B cell (primary cell): Measurements from ENCODE around the gene RAB11FIP5. TPM values are rescaled to one million over a fixed set of nuclear protein-coding genes. Genes with fewer than 3 reads are reported as not detected.

Source experiments
- ATAC-seq: fragments of 200-7000 bp; cut with Tn5 transposase; one replicate; pipeline ENCODE4 v1.10.0; 2021; ENCODE audit warnings: low read depth, mild to moderate bottlenecking, moderate number of reproducible peaks, moderate library complexity
- CTCF ChIA-PET: fragments of 350-600 bp; sonication (Branson Sonifier 250); formaldehyde crosslinking; loops from one replicate; lab custom pipeline; 2021; ENCODE audit warnings: antibody characterized with exemption, inconsistent platforms; lab: Charles Lee
- POLR2A ChIA-PET: fragments of 350-600 bp; sonication (Branson Sonifier 250); formaldehyde crosslinking; loops from one replicate; lab custom pipeline; 2021; ENCODE audit warnings: antibody characterized with exemption; lab: Charles Lee
- DNase-seq: peaks from one replicate; pipeline ENCODE4 v3.0.0; 2013
- H2AFZ ChIP-seq: 2 replicates; pipeline ENCODE4 v1.6.1; 2012; ENCODE audit warnings: mild to moderate bottlenecking, low read depth, low read length; ENCODE audit not compliant: insufficient read depth, poor library complexity, severe bottlenecking
- H3K27ac ChIP-seq, 2 donors: 1 replicate in 1 of 2; 2 replicates in 1 of 2; pipeline ENCODE4 v1.5.1; 2012 to 2013; ENCODE audit warnings: low read length in 2 of 2, mild to moderate bottlenecking in 2 of 2, moderate library complexity in 1 of 2
- H3K27me3 ChIP-seq, 4 experiments: fragments of 200-600 bp in 1 of 4; sonication (generic) in 1 of 4; replicated peaks in 1 of 4; 1 replicate in 2 of 4; 2 replicates in 2 of 4; pipeline versions ENCODE4 v1.6.1 to v1.7.0; 2013 to 2016; ENCODE audit warnings: low read length in 3 of 4, mild to moderate bottlenecking in 2 of 4, mixed read lengths in 1 of 4, moderate library complexity in 1 of 4; ENCODE audit not compliant: insufficient read depth in 4 of 4, control insufficient read depth in 3 of 4; ENCODE audit errors: control extremely low read depth in 1 of 4
- H3K36me3 ChIP-seq, 2 experiments: replicated peaks in 1 of 2; 1 replicate in 1 of 2; 2 replicates in 1 of 2; pipeline versions ENCODE4 v1.6.1 to v1.7.1; 2013; ENCODE audit warnings: low read length in 1 of 2; ENCODE audit not compliant: insufficient read depth in 2 of 2, control insufficient read depth in 1 of 2; ENCODE audit errors: control extremely low read depth in 1 of 2, extremely low read depth in 1 of 2
- H3K4me1 ChIP-seq, 2 donors: fragments of 200-600 bp in 1 of 2; sonication (generic) in 1 of 2; 1 replicate in 1 of 2; 2 replicates in 1 of 2; pipeline versions ENCODE4 v1.5.1 to v1.6.1; 2013 to 2017; ENCODE audit warnings: low read length in 2 of 2; ENCODE audit not compliant: control insufficient read depth in 2 of 2, insufficient read depth in 2 of 2
- H3K4me2 ChIP-seq: replicated peaks from 2 replicates; pipeline ENCODE3; 2012; ENCODE audit warnings: mild to moderate bottlenecking, low read depth, low read length; ENCODE audit not compliant: poor library complexity, severe bottlenecking
- H3K4me3 ChIP-seq, 5 experiments: fragments of 200-600 bp in 1 of 5; sonication (generic) in 1 of 5; 1 replicate in 3 of 5; 2 replicates in 2 of 5; pipeline versions ENCODE4 v1.5.1 to v1.7.0; 2011 to 2016; ENCODE audit warnings: low read length in 4 of 5, mild to moderate bottlenecking in 4 of 5, low read depth in 2 of 5, control low read depth in 1 of 5, moderate library complexity in 1 of 5; ENCODE audit not compliant: insufficient read depth in 1 of 5; ENCODE audit errors: control extremely low read depth in 1 of 5, extremely low read depth in 1 of 5
- H3K79me2 ChIP-seq: fragments of 200-600 bp; sonication (generic); one replicate; pipeline ENCODE4 v1.6.0; 2016; ENCODE audit warnings: low read length; ENCODE audit not compliant: control insufficient read depth, insufficient read depth
- H3K9ac ChIP-seq: fragments of 200-600 bp; sonication (generic); 2 replicates; pipeline ENCODE4 v1.6.1; 2017; ENCODE audit warnings: mild to moderate bottlenecking, low read length, moderate library complexity
- H3K9me3 ChIP-seq, 3 donors: one replicate each; pipeline versions ENCODE4 v1.6.1 to v1.7.1; 2013; ENCODE audit warnings: low read length in 2 of 3; ENCODE audit not compliant: control insufficient read depth in 2 of 3, insufficient read depth in 1 of 3; ENCODE audit errors: control extremely low read depth in 1 of 3
- H4K20me1 ChIP-seq: 2 replicates; pipeline ENCODE4 v1.6.0; 2012; ENCODE audit warnings: mild to moderate bottlenecking, low read length; ENCODE audit not compliant: insufficient read depth, control insufficient read depth, poor library complexity, severe bottlenecking
- H3K27ac Mint-ChIP-seq: one replicate; pipeline ENCODE4 v1.8.0; 2021; ENCODE audit warnings: mixed read lengths
- H3K27me3 Mint-ChIP-seq: one replicate; pipeline ENCODE4 v1.8.0; 2021; ENCODE audit warnings: mixed read lengths
- H3K4me1 Mint-ChIP-seq: one replicate; pipeline ENCODE4 v1.8.0; 2021; ENCODE audit warnings: mixed read lengths
- H3K4me3 Mint-ChIP-seq: one replicate; pipeline ENCODE4 v1.8.0; 2021; ENCODE audit warnings: mixed read lengths
- H3K9me3 Mint-ChIP-seq: one replicate; pipeline ENCODE4 v1.8.0; 2022; ENCODE audit warnings: mixed read lengths; ENCODE audit not compliant: insufficient read depth
- EZH2 ChIP-seq: IDR thresholded peaks from 2 replicates; pipeline ENCODE4 v1.6.1; 2012; ENCODE audit warnings: borderline replicate concordance, low read depth, mild to moderate bottlenecking, moderate library complexity, low read length; ENCODE audit not compliant: insufficient read depth, poor library complexity, severe bottlenecking
- WGBS: methylation state at CpG from one replicate; pipeline ENCODE4 v1.1.5; 2013; ENCODE audit warnings: missing lambda C conversion rate; ENCODE audit not compliant: insufficient coverage; 5-methylcytosine and 5-hydroxymethylcytosine counted together
- intact Hi-C: fragments of 100-400 bp; cut with micrococcal nuclease; formaldehyde crosslinking; loops from one replicate; pipeline ENCODE4 v1.10.0; 2022
- polyA plus RNA-seq: library from polyadenylated mRNA; depleted of rRNA; stranded (reverse); fragments of >200 nt; gene quantifications from 2 replicates; pipeline ENCODE4 v1.2.3, GENCODE V29; 2012
- total RNA-seq, 2 donors: library from RNA; stranded (reverse); fragments of 120-200 nt in 1 of 2; gene quantifications; 1 replicate in 1 of 2; 2 replicates in 1 of 2; pipeline versions ENCODE4 v1.2.3 to v1.2.4, GENCODE V29; 2013 to 2022
- TF ChIP-seq, protein P1 (sequence below): fragments of 200-600 bp; IDR thresholded peaks from one replicate; pipeline ENCODE4 v1.8.0; 2022; ENCODE audit warnings: antibody characterized with exemption, mild to moderate bottlenecking

Gene RAB11FIP5
- total and polyA plus RNA-seq, 2 donors (not counting 1 experiment from before 2014, with no cell fraction given), result 1.7 to 4.6 TPM

DNA sequence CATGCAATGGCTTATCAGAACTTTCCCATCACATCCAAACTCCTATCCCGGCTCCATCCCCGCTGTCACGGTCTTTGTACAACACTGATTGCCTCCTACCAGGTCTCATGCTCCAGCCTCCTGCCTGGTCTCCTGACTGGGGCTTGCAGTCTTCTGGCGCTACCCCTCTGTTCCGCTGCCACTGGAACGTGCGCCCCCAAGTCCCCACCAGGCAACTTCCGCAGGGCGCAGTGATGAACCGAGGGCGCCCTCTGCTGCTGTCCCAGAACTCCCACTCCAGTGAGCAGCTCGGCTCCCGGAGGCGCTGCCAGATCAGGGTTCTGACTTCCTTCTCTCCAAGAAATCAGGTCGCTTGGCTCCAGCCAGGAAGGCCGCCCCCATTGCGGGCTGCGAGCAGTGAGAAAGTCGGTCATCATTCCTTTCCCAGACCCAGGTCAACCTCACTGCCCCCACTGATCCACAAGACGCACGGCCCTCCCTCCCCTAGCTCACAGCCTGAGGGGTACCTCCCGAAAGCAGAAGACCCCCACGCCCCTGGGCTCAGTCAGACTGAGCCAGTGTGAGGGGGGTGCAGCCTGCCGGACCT lies 43.9 kb upstream of the RAB11FIP5 start:
- POLR2A ChIA-PET, result no interaction called here
- Histone ChIP-seq H3K4me3 (no peak overlapping the region), H2AFZ (no peak overlapping the region), H4K20me1 (no peaks in the 10 kb centered on the region), H3K9ac (no peak overlapping the region), H3K36me3 (no peaks in the 10 kb centered on the region), H3K79me2 (no peaks in the 10 kb centered on the region), H3K4me1 (no peaks in the 10 kb centered on the region), H3K4me2 (no peak overlapping the region), H3K27me3 (peaks cover 0 to 23% (median 3%) of the 10 kb centered on the region in 4 experiments), H3K9me3 (no peaks in the 10 kb centered on the region), H3K27ac (no peak overlapping the region)
- H3K27me3 Mint-ChIP-seq, result peaks cover 50% of the 10 kb centered on the region
- no peaks in the 10 kb centered on the region for H3K4me1 Mint-ChIP-seq
- WGBS, result 15% methylated on average over 22 of the region's 24 CpGs
- intact Hi-C loops, result no loop called here
- no peak for ATAC-seq
- DNase-seq, result peak; percentile 13
- H3K27ac Mint-ChIP-seq, result no peak overlapping the region
- TF ChIP-seq EZH2, result no peak
- no peak overlapping the region for H3K4me3 Mint-ChIP-seq
- CTCF ChIA-PET, result interaction anchor here (0.9 to 1.7 kb wide), 2 partner anchors 71 to 163 kb away, joined by 3 to 4 read pairs; no protein-coding TSS in a partner anchor
- H3K9me3 Mint-ChIP-seq, result no peaks in the 10 kb centered on the region

DNA sequence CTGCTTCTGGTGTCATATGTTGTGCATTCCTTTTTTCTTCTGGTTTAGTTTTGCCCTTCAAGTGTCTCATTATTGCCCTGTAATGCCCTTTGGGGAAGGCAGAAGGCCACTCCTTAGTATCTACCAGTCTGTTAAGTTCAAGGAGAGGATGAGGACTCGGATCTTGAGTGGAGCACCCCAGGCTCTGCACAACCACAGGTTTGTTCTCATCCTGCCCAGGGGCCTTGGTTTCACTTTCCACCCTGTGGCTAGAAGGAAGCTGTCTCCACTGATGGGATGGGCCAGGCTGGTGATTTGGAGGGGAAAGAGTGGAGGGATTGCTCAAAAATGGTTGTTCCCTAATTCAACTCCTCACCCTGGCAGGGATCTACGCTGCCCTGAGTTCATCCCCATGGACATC lies 30.2 kb upstream of the RAB11FIP5 start:
- Mint-ChIP-seq H3K9me3 (peaks cover 2% of the 10 kb centered on the region), H3K27ac (no peak overlapping the region)
- CTCF ChIA-PET, result no interaction called here

More for the DNA sequence above, 30.2 kb upstream of the RAB11FIP5 start:
- TF ChIP-seq, protein P1, sequence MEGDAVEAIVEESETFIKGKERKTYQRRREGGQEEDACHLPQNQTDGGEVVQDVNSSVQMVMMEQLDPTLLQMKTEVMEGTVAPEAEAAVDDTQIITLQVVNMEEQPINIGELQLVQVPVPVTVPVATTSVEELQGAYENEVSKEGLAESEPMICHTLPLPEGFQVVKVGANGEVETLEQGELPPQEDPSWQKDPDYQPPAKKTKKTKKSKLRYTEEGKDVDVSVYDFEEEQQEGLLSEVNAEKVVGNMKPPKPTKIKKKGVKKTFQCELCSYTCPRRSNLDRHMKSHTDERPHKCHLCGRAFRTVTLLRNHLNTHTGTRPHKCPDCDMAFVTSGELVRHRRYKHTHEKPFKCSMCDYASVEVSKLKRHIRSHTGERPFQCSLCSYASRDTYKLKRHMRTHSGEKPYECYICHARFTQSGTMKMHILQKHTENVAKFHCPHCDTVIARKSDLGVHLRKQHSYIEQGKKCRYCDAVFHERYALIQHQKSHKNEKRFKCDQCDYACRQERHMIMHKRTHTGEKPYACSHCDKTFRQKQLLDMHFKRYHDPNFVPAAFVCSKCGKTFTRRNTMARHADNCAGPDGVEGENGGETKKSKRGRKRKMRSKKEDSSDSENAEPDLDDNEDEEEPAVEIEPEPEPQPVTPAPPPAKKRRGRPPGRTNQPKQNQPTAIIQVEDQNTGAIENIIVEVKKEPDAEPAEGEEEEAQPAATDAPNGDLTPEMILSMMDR, result no peak
- no peak for TF ChIP-seq EZH2
- Histone ChIP-seq H3K9me3 (no peaks in the 10 kb centered on the region), H3K27ac (no peak overlapping the region), H3K79me2 (no peaks in the 10 kb centered on the region), H2AFZ (no peak overlapping the region), H3K4me1 (no peaks in the 10 kb centered on the region), H3K4me2 (no peak overlapping the region), H3K36me3 (no peaks in the 10 kb centered on the region), H3K4me3 (no peak overlapping the region), H4K20me1 (no peaks in the 10 kb centered on the region), H3K27me3 (no peaks in the 10 kb centered on the region), H3K9ac (no peak overlapping the region)
- H3K4me1 Mint-ChIP-seq, result no peaks in the 10 kb centered on the region
- DNase-seq (no peak), ATAC-seq (no peak)
- POLR2A ChIA-PET, result no interaction called here
- WGBS, result no CpG with 5 or more reads among the region's 2 CpGs
- intact Hi-C loops, result no loop called here
- no peak overlapping the region for H3K4me3 Mint-ChIP-seq
- peaks cover 27% of the 10 kb centered on the region for H3K27me3 Mint-ChIP-seq
